Activated CD8-positive, alpha-beta T cell treated with anti-CD3 and anti-CD28 coated beads for 36 hours (primary cell): ENCODE measurements around the gene PTPRR. TPM values are rescaled to one million over a fixed set of nuclear protein-coding genes. Genes with fewer than 3 reads are reported as not detected.

ENCODE experiments used
- ATAC-seq: fragments of 200-7000 bp; cut with Tn5 transposase; one replicate; pipeline ENCODE4 v1.10.0; 2021; ENCODE audit warnings: mild to moderate bottlenecking, moderate library complexity
- CTCF ChIA-PET: fragments of 350-600 bp; sonication (Branson Sonifier 250); formaldehyde crosslinking; loops from one replicate; lab custom pipeline; 2021; ENCODE audit warnings: antibody characterized with exemption; lab: Charles Lee
- POLR2A ChIA-PET: fragments of 350-600 bp; sonication (Branson Sonifier 250); formaldehyde crosslinking; loops from one replicate; lab custom pipeline; 2021; ENCODE audit warnings: antibody characterized with exemption; lab: Charles Lee
- DNase-seq: peaks from one replicate; pipeline ENCODE4 v3.0.0-alpha.2; 2020
- H3K27ac Mint-ChIP-seq: one replicate; pipeline ENCODE4 v1.8.0; 2021; ENCODE audit warnings: mild to moderate bottlenecking, mixed read lengths
- H3K27me3 Mint-ChIP-seq: one replicate; pipeline ENCODE4 v1.8.0; 2021; ENCODE audit warnings: mixed read lengths
- H3K36me3 Mint-ChIP-seq: one replicate; pipeline ENCODE4 v1.8.0; 2021; ENCODE audit warnings: low read depth, mixed read lengths
- H3K4me1 Mint-ChIP-seq: one replicate; pipeline ENCODE4 v1.8.0; 2021; ENCODE audit warnings: low read depth, mixed read lengths
- H3K4me3 Mint-ChIP-seq: one replicate; pipeline ENCODE4 v1.8.0; 2021; ENCODE audit warnings: mild to moderate bottlenecking, moderate library complexity, mixed read lengths
- H3K9me3 Mint-ChIP-seq: one replicate; pipeline ENCODE4 v1.8.0; 2021; ENCODE audit warnings: mixed read lengths
- CTCF ChIP-seq: fragments of 200-600 bp; IDR thresholded peaks from one replicate; pipeline ENCODE4 v1.8.0; 2022; ENCODE audit warnings: antibody characterized with exemption, mild to moderate bottlenecking
- intact Hi-C: fragments of 100-400 bp; cut with micrococcal nuclease; formaldehyde crosslinking; loops from one replicate; pipeline ENCODE4 v1.10.0; 2022
- total RNA-seq, 2 experiments: library from RNA; stranded (reverse); gene quantifications; one replicate each; pipeline ENCODE4 v1.2.3, GENCODE V29; 2021

The PTPRR gene
- not detected for total RNA-seq

GRCh38 chr12:70920251-70920851 lies at the start of gene PTPRR:
TSS of gene PTPRR (minus strand) at chr12:70920738. CDS start at chr12:70920390, 348 bp downstream.
- no peaks in the 10 kb centered on the region for H3K4me1 Mint-ChIP-seq
- CTCF ChIA-PET: no interaction called here

DNA sequence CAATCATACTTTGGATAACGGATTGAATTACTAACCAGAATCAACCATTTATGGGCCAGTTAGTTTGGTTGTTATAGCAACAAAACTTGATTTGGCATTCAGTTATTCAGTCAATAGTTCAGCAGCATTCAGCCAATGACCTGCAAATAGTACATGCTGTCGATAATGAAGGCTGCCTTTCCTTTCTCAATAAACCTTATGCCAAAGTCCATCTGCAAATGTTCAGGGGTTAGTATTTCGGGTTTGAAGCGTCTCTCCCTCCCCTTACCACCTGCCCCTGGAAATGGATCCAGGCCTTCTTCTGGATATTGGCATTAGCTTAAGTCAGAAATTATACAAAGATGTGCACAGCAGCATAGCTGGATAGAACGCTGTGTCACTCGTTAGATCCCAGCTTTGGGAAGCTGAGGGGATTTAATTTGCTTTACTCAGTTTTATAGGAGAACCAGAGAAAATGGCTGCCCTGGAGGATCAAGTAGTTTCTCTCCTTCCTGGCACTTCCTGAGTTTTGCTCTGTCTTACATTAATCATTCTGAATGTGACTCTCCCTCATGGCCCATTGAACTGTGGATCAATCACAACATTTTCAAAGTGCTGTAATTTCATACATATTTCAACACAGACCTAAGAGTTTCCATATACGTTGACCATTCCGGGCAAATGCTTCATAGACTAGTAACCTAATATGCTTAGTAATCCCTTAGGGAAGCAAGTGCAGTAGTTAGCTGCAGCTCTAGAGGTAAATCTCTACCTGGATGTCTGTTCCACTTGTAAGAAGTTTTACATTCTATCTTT lies 46.7 kb upstream of the PTPRR start:
- no peak for TF ChIP-seq CTCF
- POLR2A ChIA-PET: no interaction called here
- H3K27me3 Mint-ChIP-seq: no peaks in the 10 kb centered on the region
- intact Hi-C loops: no loop called here
- ATAC-seq (no peak), DNase-seq (no peak)
- no peaks in the 10 kb centered on the region for H3K4me1 Mint-ChIP-seq
- no peak overlapping the region for H3K4me3 Mint-ChIP-seq
- CTCF ChIA-PET: no interaction called here
- H3K36me3 Mint-ChIP-seq: no peaks in the 10 kb centered on the region
- H3K27ac Mint-ChIP-seq: no peak overlapping the region
- H3K9me3 Mint-ChIP-seq: peaks cover 4% of the 10 kb centered on the region

More at GRCh38 chr12:70920251-70920851, at the start of gene PTPRR:
- ATAC-seq (no peak), DNase-seq (no peak)
- H3K4me3 Mint-ChIP-seq: no peak within 1 kb of the TSS
- intact Hi-C loops: no loop called here
- no peak for TF ChIP-seq CTCF
- H3K27me3 Mint-ChIP-seq: peaks cover 11% of the 10 kb centered on the region
- peaks cover 3% of the 10 kb centered on the region for H3K36me3 Mint-ChIP-seq
- POLR2A ChIA-PET: no interaction called here
- no peaks in the 10 kb centered on the region for H3K9me3 Mint-ChIP-seq
- H3K27ac Mint-ChIP-seq: no peak within 1 kb of the TSS

DNA sequence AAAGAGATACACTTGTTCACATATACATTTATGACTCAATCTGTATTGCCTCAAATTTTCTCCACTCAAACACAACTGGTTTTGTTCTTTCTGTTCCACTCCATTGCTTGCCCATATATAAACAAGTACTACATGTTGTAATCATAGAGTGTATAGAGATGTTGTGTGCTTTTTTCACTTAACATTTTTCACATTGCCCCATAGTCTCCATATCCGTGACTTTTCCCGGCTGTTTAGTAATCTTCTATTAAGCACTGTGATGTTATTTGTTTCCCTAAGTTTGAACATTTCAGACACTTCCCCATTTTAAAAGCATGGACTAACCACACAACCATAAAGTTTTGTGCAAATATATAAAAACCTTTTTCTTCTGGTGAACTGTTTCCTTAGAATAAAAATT lies 45.5 kb upstream of the PTPRR start:
- no peak overlapping the region for H3K27ac Mint-ChIP-seq
- H3K9me3 Mint-ChIP-seq: peaks cover 4% of the 10 kb centered on the region
- DNase-seq (no peak), ATAC-seq (no peak)
- CTCF ChIA-PET: no interaction called here
- TF ChIP-seq CTCF: no peak
- no peaks in the 10 kb centered on the region for H3K36me3 Mint-ChIP-seq
- intact Hi-C loops: no loop called here
- no peaks in the 10 kb centered on the region for H3K27me3 Mint-ChIP-seq
- no peaks in the 10 kb centered on the region for H3K4me1 Mint-ChIP-seq
- POLR2A ChIA-PET: no interaction called here
- no peak overlapping the region for H3K4me3 Mint-ChIP-seq

GRCh38 chr12:70964867-70965510 lies 44.5 kb upstream of the PTPRR start:
- no peak for ATAC-seq
- H3K9me3 Mint-ChIP-seq: peaks cover 4% of the 10 kb centered on the region
- H3K4me3 Mint-ChIP-seq: no peak overlapping the region
- H3K27me3 Mint-ChIP-seq: no peaks in the 10 kb centered on the region
- DNase-seq: no peak
- no peaks in the 10 kb centered on the region for H3K36me3 Mint-ChIP-seq
- ChIA-PET POLR2A (no interaction called here), CTCF (no interaction called here)
- intact Hi-C loops: no loop called here
- no peaks in the 10 kb centered on the region for H3K4me1 Mint-ChIP-seq
- no peak overlapping the region for H3K27ac Mint-ChIP-seq
- TF ChIP-seq CTCF: no peak
